NCI-H526 (cell line): ENCODE results near the gene ERC1.
A peak's percentile ranks its signal among the peaks of the same experiment; 100 is the strongest.

Experiments used
- DNase-seq, 2 experiments: peaks; one replicate each; lab custom pipeline; 2025; lab: John Stamatoyannopoulos, UW

Gene ERC1

GRCh38 chr12:1515428-1515827, 524.4 kb downstream of the ERC1 start:
- no peak for DNase-seq

- DNase-seq = peak in 1 of 2 experiments; percentile 25
Observed at GRCh38 chr12:1517007-1517406, 526.0 kb downstream of the ERC1 start.

GRCh38 chr12:1517734-1518525, 526.9 kb downstream of the ERC1 start:
- DNase-seq = no peak

GRCh38 chr12:1518591-1519516, 527.8 kb downstream of the ERC1 start:
- no peak for DNase-seq

GRCh38 chr12:1519642-1520041, 528.6 kb downstream of the ERC1 start:
- DNase-seq = no peak

- no peak for DNase-seq
Observed at GRCh38 chr12:1523046-1523445, 532.0 kb downstream of the ERC1 start.

GRCh38 chr12:1523558-1524050, 532.6 kb downstream of the ERC1 start:
- DNase-seq = no peak

- DNase-seq = no peak
Observed at GRCh38 chr12:1525858-1526257, 534.8 kb downstream of the ERC1 start.

- DNase-seq = peak in 1 of 2 experiments; percentile 16
Observed at GRCh38 chr12:1527789-1528188, 536.8 kb downstream of the ERC1 start.

GRCh38 chr12:1528791-1529190, 537.8 kb downstream of the ERC1 start:
- peak in 1 of 2 experiments; percentile 52 for DNase-seq

- DNase-seq = peak in 1 of 2 experiments; percentile 54
Observed at GRCh38 chr12:1529228-1529861, 538.3 kb downstream of the ERC1 start.

GRCh38 chr12:1529862-1530591, 539.0 kb downstream of the ERC1 start:
- DNase-seq = peak in 1 of 2 experiments; percentile 76

GRCh38 chr12:1530592-1531152, 539.6 kb downstream of the ERC1 start:
- peak in 1 of 2 experiments; percentile 49 for DNase-seq

GRCh38 chr12:1531153-1531653, 540.2 kb downstream of the ERC1 start:
- peak in 1 of 2 experiments; percentile 59 for DNase-seq

GRCh38 chr12:1531654-1532374, 540.8 kb downstream of the ERC1 start:
- DNase-seq = peak; percentile 66 to 69

- peak; percentile 66 to 69 for DNase-seq
Observed at GRCh38 chr12:1532375-1533165, 541.5 kb downstream of the ERC1 start.

GRCh38 chr12:1533205-1533601, 542.2 kb downstream of the ERC1 start:
- peak; percentile 66 to 68 for DNase-seq

GRCh38 chr12:1533602-1534304, 542.7 kb downstream of the ERC1 start:
- DNase-seq = peak in 1 of 2 experiments; percentile 59

- peak in 1 of 2 experiments; percentile 41 for DNase-seq
Observed at GRCh38 chr12:1534748-1535147, 543.7 kb downstream of the ERC1 start.
